ENCODE measurements around the gene GRXCR2.
"Not testable (repeated sequence)": the region's sequence is repeated elsewhere in the genome, so short reads cannot be mapped to it uniquely, and the experiment has no call there.

The GRXCR2 gene

GRCh38 chr5:145853781-145854376, 18.9 kb downstream of the GRXCR2 start:
- no peak overlapping the region for H3K9ac ChIP-seq (ENCODE audit: low read length)
- no peak for DNase-seq (ENCODE audit: low read depth)
- no peaks in the 10 kb centered on the region for H3K36me3 ChIP-seq (ENCODE audit: control insufficient read depth, insufficient read depth, low read length, severe bottlenecking)
- no peak overlapping the region for H3K4me3 ChIP-seq (ENCODE audit: low read length)
- no peaks in the 10 kb centered on the region for H3K27me3 ChIP-seq (replicated peaks; ENCODE audit: control insufficient read depth, insufficient read depth, low read length)
- no peaks in the 10 kb centered on the region for H3K9me3 ChIP-seq (ENCODE audit: control insufficient read depth, low read length)
- peaks cover 14% of the 10 kb centered on the region for H3K4me1 ChIP-seq (ENCODE audit: control insufficient read depth, insufficient read depth, low read length)

GRCh38 chr5:145852990-145853389, 19.8 kb downstream of the GRXCR2 start:
- Histone ChIP-seq H3K4me3 (ENCODE audit: low read length) (no peak overlapping the region), H3K4me1 (ENCODE audit: control insufficient read depth, insufficient read depth, low read length) (peaks cover 14% of the 10 kb centered on the region), H3K27me3 (replicated peaks; ENCODE audit: control insufficient read depth, insufficient read depth, low read length) (no peaks in the 10 kb centered on the region), H3K9ac (ENCODE audit: low read length) (no peak overlapping the region), H3K9me3 (ENCODE audit: control insufficient read depth, low read length) (no peaks in the 10 kb centered on the region), H3K36me3 (ENCODE audit: control insufficient read depth, insufficient read depth, low read length, severe bottlenecking) (no peaks in the 10 kb centered on the region)
- DNase-seq (ENCODE audit: low read depth) = no peak

DNA sequence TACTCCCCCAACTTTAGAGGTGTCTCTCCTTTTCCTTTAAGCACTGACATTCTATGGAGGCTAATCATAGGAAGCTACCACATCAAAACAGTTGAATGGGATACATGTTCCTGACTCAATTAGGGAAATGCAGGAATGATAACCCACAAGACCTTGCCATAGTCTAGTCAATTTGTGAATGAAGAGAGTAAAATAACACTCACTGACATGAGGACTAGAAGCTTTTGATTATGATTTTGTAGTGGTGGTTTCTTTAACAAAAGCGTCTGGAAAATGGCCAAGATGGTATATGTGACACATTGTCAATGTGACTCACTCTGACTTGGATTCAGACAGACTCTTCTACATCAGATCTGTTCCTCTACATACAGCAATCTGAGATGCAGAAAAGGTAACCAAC, 24.0 kb downstream of the GRXCR2 start:
- Histone ChIP-seq H3K4me1 (ENCODE audit: control insufficient read depth, insufficient read depth, low read length) (peaks cover 3% of the 10 kb centered on the region), H3K4me3 (ENCODE audit: low read length) (no peak overlapping the region), H3K9me3 (ENCODE audit: control insufficient read depth, low read length) (no peaks in the 10 kb centered on the region), H3K36me3 (ENCODE audit: control insufficient read depth, insufficient read depth, low read length, severe bottlenecking) (no peaks in the 10 kb centered on the region), H3K27me3 (replicated peaks; ENCODE audit: control insufficient read depth, insufficient read depth, low read length) (no peaks in the 10 kb centered on the region), H3K9ac (ENCODE audit: low read length) (no peak overlapping the region)
- no peak for DNase-seq (ENCODE audit: low read depth)

DNA sequence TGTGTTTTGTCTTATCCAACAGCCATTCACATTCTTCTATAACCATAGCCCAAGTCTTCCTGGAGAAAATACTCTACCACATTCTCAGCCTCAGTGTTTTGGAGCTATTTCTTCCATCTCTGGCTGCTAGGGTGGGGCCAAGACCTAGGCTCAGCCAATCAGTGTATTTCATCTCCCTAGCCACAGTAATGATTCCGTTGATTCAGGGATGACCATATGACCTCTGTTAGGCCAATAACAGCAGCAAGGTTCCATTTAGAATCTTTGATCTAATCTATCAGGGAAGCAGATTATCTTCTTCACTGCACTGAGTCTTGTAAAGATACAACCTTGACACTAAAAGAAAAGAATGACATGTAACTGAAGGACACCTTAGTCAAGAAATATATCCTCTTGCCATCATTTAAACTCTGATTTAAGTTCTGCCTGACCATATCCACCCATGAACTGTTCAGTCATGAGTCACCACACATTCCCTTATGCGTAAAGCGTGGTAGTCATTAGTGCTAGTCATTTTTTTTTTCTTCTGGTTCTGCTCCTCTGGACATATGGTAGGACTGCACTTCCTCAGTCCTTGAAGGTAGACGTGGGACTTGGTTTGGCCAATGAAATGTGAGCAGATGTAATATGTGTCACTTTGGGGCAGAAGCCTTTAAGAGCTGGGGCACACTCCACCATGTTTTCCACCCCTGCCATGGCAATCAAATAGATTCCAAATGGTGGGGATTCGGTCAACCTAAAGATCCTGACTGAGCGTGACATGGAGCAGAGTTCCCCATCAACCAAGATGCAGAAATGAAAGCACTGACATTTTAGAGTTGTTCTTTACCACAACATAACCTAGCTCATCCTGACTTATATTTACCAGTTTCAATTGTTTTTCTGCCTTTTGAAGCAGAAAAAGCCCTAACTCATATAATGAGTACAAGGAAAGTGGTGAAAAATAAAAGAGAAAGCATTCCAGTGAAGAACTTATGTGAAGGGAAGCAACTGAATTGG, 25.0 kb downstream of the GRXCR2 start:
- no peaks in the 10 kb centered on the region for H3K27me3 ChIP-seq (replicated peaks; ENCODE audit: control insufficient read depth, insufficient read depth, low read length)
- H3K4me1 ChIP-seq (ENCODE audit: control insufficient read depth, insufficient read depth, low read length) = peaks cover 3% of the 10 kb centered on the region
- H3K36me3 ChIP-seq (ENCODE audit: control insufficient read depth, insufficient read depth, low read length, severe bottlenecking) = no peaks in the 10 kb centered on the region
- no peak overlapping the region for H3K4me3 ChIP-seq (ENCODE audit: low read length)
- no peaks in the 10 kb centered on the region for H3K9me3 ChIP-seq (ENCODE audit: control insufficient read depth, low read length)
- no peak overlapping the region for H3K9ac ChIP-seq (ENCODE audit: low read length)
- DNase-seq (ENCODE audit: low read depth) = peak; percentile 59

DNA sequence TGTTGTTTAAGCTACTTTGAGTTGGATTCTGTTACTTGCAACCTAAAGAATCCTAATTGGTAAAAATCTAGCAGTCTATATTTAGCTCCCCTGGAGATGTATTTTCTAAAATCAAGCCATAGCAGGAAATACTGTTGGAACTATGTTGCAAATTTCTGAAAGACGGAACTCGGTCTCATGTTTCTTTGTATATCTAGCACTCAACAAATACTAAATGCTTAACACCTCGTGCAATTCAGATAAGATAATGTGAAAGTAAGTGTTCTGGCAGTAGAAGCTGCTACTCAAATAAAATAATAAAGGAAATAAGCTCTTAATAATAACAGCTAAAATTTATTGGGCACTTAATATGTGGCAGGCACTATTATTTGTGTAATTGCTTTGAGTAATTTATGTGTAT, 26.7 kb downstream of the GRXCR2 start:
- H3K36me3 ChIP-seq (ENCODE audit: control insufficient read depth, insufficient read depth, low read length, severe bottlenecking) = no peaks in the 10 kb centered on the region
- no peak for DNase-seq (ENCODE audit: low read depth)
- H3K9me3 ChIP-seq (ENCODE audit: control insufficient read depth, low read length) = no peaks in the 10 kb centered on the region
- H3K9ac ChIP-seq (ENCODE audit: low read length) = no peak overlapping the region
- H3K4me1 ChIP-seq (ENCODE audit: control insufficient read depth, insufficient read depth, low read length) = peaks cover 3% of the 10 kb centered on the region
- no peaks in the 10 kb centered on the region for H3K27me3 ChIP-seq (replicated peaks; ENCODE audit: control insufficient read depth, insufficient read depth, low read length)
- no peak overlapping the region for H3K4me3 ChIP-seq (ENCODE audit: low read length)

DNA sequence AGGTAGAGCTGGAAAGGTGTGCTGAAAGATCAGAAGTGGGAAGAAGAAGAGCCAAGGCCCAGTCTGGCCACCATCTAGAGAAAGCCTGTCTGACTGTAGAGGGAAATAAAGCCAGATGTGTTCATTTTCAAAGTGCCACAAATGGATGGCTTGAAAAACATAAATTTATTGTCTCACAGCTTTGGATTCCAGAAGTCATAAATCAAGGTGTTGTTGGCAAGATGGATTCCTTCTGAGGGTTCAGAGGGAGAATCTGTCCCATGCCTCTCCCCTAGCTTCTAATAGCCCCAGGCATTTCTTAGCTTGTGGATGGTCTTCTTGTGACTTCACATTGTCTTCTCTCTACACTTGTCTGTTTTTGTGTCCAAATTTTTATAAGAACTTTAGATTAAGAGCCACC, 31.5 kb downstream of the GRXCR2 start:
- Histone ChIP-seq H3K27me3 (replicated peaks; ENCODE audit: control insufficient read depth, insufficient read depth, low read length) (no peaks in the 10 kb centered on the region), H3K36me3 (ENCODE audit: control insufficient read depth, insufficient read depth, low read length, severe bottlenecking) (no peaks in the 10 kb centered on the region), H3K9ac (ENCODE audit: low read length) (no peak overlapping the region), H3K9me3 (ENCODE audit: control insufficient read depth, low read length) (no peaks in the 10 kb centered on the region), H3K4me3 (ENCODE audit: low read length) (no peak overlapping the region), H3K4me1 (ENCODE audit: control insufficient read depth, insufficient read depth, low read length) (no peaks in the 10 kb centered on the region)
- DNase-seq (ENCODE audit: low read depth) = no peak

- no peaks in the 10 kb centered on the region for H3K27me3 ChIP-seq (replicated peaks; ENCODE audit: control insufficient read depth, insufficient read depth, low read length)
- H3K9ac ChIP-seq (ENCODE audit: low read length) = no peak overlapping the region
Observed at GRCh38 chr5:145840458-145841132, 32.2 kb downstream of the GRXCR2 start.

GRCh38 chr5:145838276-145838675, 34.5 kb downstream of the GRXCR2 start:
- peaks cover 8% of the 10 kb centered on the region for H3K4me1 ChIP-seq (ENCODE audit: control insufficient read depth, insufficient read depth, low read length)
- DNase-seq (ENCODE audit: low read depth) = no peak
- H3K27me3 ChIP-seq (replicated peaks; ENCODE audit: control insufficient read depth, insufficient read depth, low read length) = no peaks in the 10 kb centered on the region

More at GRCh38 chr5:145840458-145841132, 32.2 kb downstream of the GRXCR2 start:
- peaks cover 5% of the 10 kb centered on the region for H3K4me1 ChIP-seq (ENCODE audit: control insufficient read depth, insufficient read depth, low read length)
- DNase-seq (ENCODE audit: low read depth) = no peak
- H3K36me3 ChIP-seq (ENCODE audit: control insufficient read depth, insufficient read depth, low read length, severe bottlenecking) = no peaks in the 10 kb centered on the region
- H3K9me3 ChIP-seq (ENCODE audit: control insufficient read depth, low read length) = no peaks in the 10 kb centered on the region
- H3K4me3 ChIP-seq (ENCODE audit: low read length) = no peak overlapping the region

GRCh38 chr5:145836241-145836640, 36.6 kb downstream of the GRXCR2 start:
- not testable (repeated sequence) for H3K4me3 ChIP-seq (ENCODE audit: low read length); H3K9ac ChIP-seq (ENCODE audit: low read length); H3K4me1 ChIP-seq (ENCODE audit: control insufficient read depth, insufficient read depth, low read length); H3K36me3 ChIP-seq (ENCODE audit: control insufficient read depth, insufficient read depth, low read length, severe bottlenecking); H3K9me3 ChIP-seq (ENCODE audit: control insufficient read depth, low read length); DNase-seq (ENCODE audit: low read depth); H3K27me3 ChIP-seq (replicated peaks; ENCODE audit: control insufficient read depth, insufficient read depth, low read length)

More at GRCh38 chr5:145838276-145838675, 34.5 kb downstream of the GRXCR2 start:
- Histone ChIP-seq H3K4me3 (ENCODE audit: low read length) (no peak overlapping the region), H3K36me3 (ENCODE audit: control insufficient read depth, insufficient read depth, low read length, severe bottlenecking) (no peaks in the 10 kb centered on the region), H3K9me3 (ENCODE audit: control insufficient read depth, low read length) (no peaks in the 10 kb centered on the region), H3K9ac (ENCODE audit: low read length) (no peak overlapping the region)

- Histone ChIP-seq H3K4me3 (ENCODE audit: low read length) (peak overlapping the region; percentile 93), H3K4me1 (ENCODE audit: control insufficient read depth, insufficient read depth, low read length) (peaks cover 12% of the 10 kb centered on the region), H3K27me3 (replicated peaks; ENCODE audit: control insufficient read depth, insufficient read depth, low read length) (no peaks in the 10 kb centered on the region), H3K9ac (ENCODE audit: low read length) (peak overlapping the region; percentile 79), H3K36me3 (ENCODE audit: control insufficient read depth, insufficient read depth, low read length, severe bottlenecking) (no peaks in the 10 kb centered on the region), H3K9me3 (ENCODE audit: control insufficient read depth, low read length) (no peaks in the 10 kb centered on the region)
- no peak for DNase-seq (ENCODE audit: low read depth)
Observed at GRCh38 chr5:145835848-145836239, 37.0 kb downstream of the GRXCR2 start.

All from adipocyte (in vitro differentiated cells).